HG02973 (cell line): ENCODE measurements around the gene FAM210A.
"Not testable (repeated sequence)": the region's sequence is repeated elsewhere in the genome, so short reads cannot be mapped to it uniquely, and the experiment has no call there.

ENCODE experiments used
- ATAC-seq: cut with Tn5 transposase; IDR thresholded peaks from one replicate; pipeline ENCODE4 v1.9.1; 2021; ENCODE audit warnings: moderate library complexity; ENCODE audit not compliant: unreplicated experiment

Gene FAM210A

GRCh38 chr18:13703899-13704298 lies 22.5 kb downstream of the FAM210A start:
- ATAC-seq = no peak

GRCh38 chr18:13700153-13700552 lies 26.2 kb downstream of the FAM210A start:
- no peak for ATAC-seq

GRCh38 chr18:13696961-13697360 lies 29.4 kb downstream of the FAM210A start:
- no peak for ATAC-seq

- not testable (repeated sequence) for ATAC-seq
Measured at GRCh38 chr18:13695337-13695736, 31.0 kb downstream of the FAM210A start.

- not testable (repeated sequence) for ATAC-seq
Measured at GRCh38 chr18:13690060-13690459, 36.3 kb downstream of the FAM210A start.

- ATAC-seq = no peak
Measured at GRCh38 chr18:13688191-13689136, 37.9 kb downstream of the FAM210A start.

GRCh38 chr18:13684546-13684945 lies 41.8 kb downstream of the FAM210A start:
- ATAC-seq = no peak

- no peak for ATAC-seq
Measured at GRCh38 chr18:13681701-13682100, 44.7 kb downstream of the FAM210A start.

- no peak for ATAC-seq
Measured at GRCh38 chr18:13680612-13681011, 45.7 kb downstream of the FAM210A start.

- not testable (repeated sequence) for ATAC-seq
Measured at GRCh38 chr18:13677350-13677749, 49.0 kb downstream of the FAM210A start.

GRCh38 chr18:13676471-13676870 lies 49.9 kb downstream of the FAM210A start:
- ATAC-seq = no peak

GRCh38 chr18:13672657-13673056 lies 53.7 kb downstream of the FAM210A start:
- ATAC-seq = no peak

GRCh38 chr18:13661779-13662256 lies 64.5 kb downstream of the FAM210A start:
- ATAC-seq = no peak

GRCh38 chr18:13661051-13661778 lies 65.1 kb downstream of the FAM210A start:
- no peak for ATAC-seq

GRCh38 chr18:13660510-13660909 lies 65.8 kb downstream of the FAM210A start:
- no peak for ATAC-seq

- no peak for ATAC-seq
Measured at GRCh38 chr18:13658436-13659204, 67.7 kb downstream of the FAM210A start.

GRCh38 chr18:13657974-13658373 lies 68.4 kb downstream of the FAM210A start:
- ATAC-seq = no peak

GRCh38 chr18:13653746-13654433 lies 72.5 kb downstream of the FAM210A start:
- no peak for ATAC-seq

- no peak for ATAC-seq
Measured at GRCh38 chr18:13649397-13650390, 76.7 kb downstream of the FAM210A start.
